ENCODE measurements around the gene ZFR.
A peak's percentile ranks its signal among the peaks of the same experiment; 100 is the strongest.

ZFR gene

GRCh38 chr5:32443145-32443540, 1.4 kb downstream of the ZFR start:
- Histone ChIP-seq H3K27ac (peak overlapping the region; percentile 87), H3K36me3 (no peaks in the 10 kb centered on the region), H3K27me3 (peaks cover 7% of the 10 kb centered on the region), H3K4me1 (ENCODE audit: control insufficient read depth in 1 of 2, insufficient read depth in 1 of 2, low read depth in 1 of 2, low read length in 1 of 2) (peaks cover 18 to 20% of the 10 kb centered on the region in 2 experiments), H3K4me3 (ENCODE audit: low read depth in 1 of 2, low read length in 1 of 2) (peak overlapping the region; percentile 83 to 86), H3K9me3 (no peaks in the 10 kb centered on the region)
- TF ChIP-seq CTCF (IDR thresholded peaks at IDR 0.05): no peak

GRCh38 chr5:32439086-32439642, 5.4 kb downstream of the ZFR start:
- no peak for TF ChIP-seq CTCF (IDR thresholded peaks at IDR 0.05)
- peaks cover 12 to 14% of the 10 kb centered on the region in 2 experiments for H3K4me1 ChIP-seq (ENCODE audit: control insufficient read depth in 1 of 2, insufficient read depth in 1 of 2, low read depth in 1 of 2, low read length in 1 of 2)
- no peak overlapping the region for H3K4me3 ChIP-seq (ENCODE audit: low read depth in 1 of 2, low read length in 1 of 2)
- no peaks in the 10 kb centered on the region for H3K27me3 ChIP-seq
- H3K36me3 ChIP-seq: no peaks in the 10 kb centered on the region
- H3K9me3 ChIP-seq: no peaks in the 10 kb centered on the region
- no peak overlapping the region for H3K27ac ChIP-seq

- Histone ChIP-seq H3K9me3 (no peaks in the 10 kb centered on the region), H3K4me3 (ENCODE audit: low read depth in 1 of 2, low read length in 1 of 2) (no peak overlapping the region), H3K27ac (no peak overlapping the region), H3K36me3 (no peaks in the 10 kb centered on the region), H3K27me3 (no peaks in the 10 kb centered on the region), H3K4me1 (ENCODE audit: control insufficient read depth in 1 of 2, insufficient read depth in 1 of 2, low read depth in 1 of 2, low read length in 1 of 2) (peaks cover 6 to 9% of the 10 kb centered on the region in 2 experiments)
- no peak for TF ChIP-seq CTCF (IDR thresholded peaks at IDR 0.05)
These were observed 7.8 kb downstream of the ZFR start for GRCh38 chr5:32436553-32437242.

- Histone ChIP-seq H3K36me3 (no peaks in the 10 kb centered on the region), H3K4me1 (ENCODE audit: control insufficient read depth in 1 of 2, insufficient read depth in 1 of 2, low read depth in 1 of 2, low read length in 1 of 2) (peaks cover 6 to 9% of the 10 kb centered on the region in 2 experiments), H3K4me3 (ENCODE audit: low read depth in 1 of 2, low read length in 1 of 2) (no peak overlapping the region), H3K9me3 (no peaks in the 10 kb centered on the region), H3K27me3 (no peaks in the 10 kb centered on the region), H3K27ac (no peak overlapping the region)
- TF ChIP-seq CTCF (IDR thresholded peaks at IDR 0.05): no peak
These were observed 9.2 kb downstream of the ZFR start for GRCh38 chr5:32435383-32435782.

- Histone ChIP-seq H3K36me3 (no peaks in the 10 kb centered on the region), H3K27ac (no peak overlapping the region), H3K4me3 (ENCODE audit: low read depth in 1 of 2, low read length in 1 of 2) (no peak overlapping the region), H3K27me3 (no peaks in the 10 kb centered on the region), H3K9me3 (no peaks in the 10 kb centered on the region), H3K4me1 (ENCODE audit: control insufficient read depth in 1 of 2, insufficient read depth in 1 of 2, low read depth in 1 of 2, low read length in 1 of 2) (peaks cover 6 to 9% of the 10 kb centered on the region in 2 experiments)
- TF ChIP-seq CTCF (IDR thresholded peaks at IDR 0.05): no peak
These were observed 10.3 kb downstream of the ZFR start for GRCh38 chr5:32434221-32434620.
